Activated naive CD8-positive, alpha-beta T cell treated with anti-CD3 and anti-CD28 coated beads, Interleukin-2, amount 50 U/mL, for 24 hours (primary cell): Measurements from ENCODE around the gene NIPAL3.
"Not testable (repeated sequence)": the region's sequence is repeated elsewhere in the genome, so short reads cannot be mapped to it uniquely, and the experiment has no call there.

ENCODE experiments used
- ATAC-seq: fragments of 150-1000 bp; cut with Tn5 transposase; one replicate; pipeline ENCODE4 v1.10.0; 2021
- DNase-seq: peaks from one replicate; pipeline ENCODE4 v3.0.0; 2021
- H3K27ac Mint-ChIP-seq: one replicate; pipeline ENCODE4 v1.8.0; 2021; ENCODE audit warnings: mild to moderate bottlenecking, mixed read lengths
- H3K27me3 Mint-ChIP-seq: one replicate; pipeline ENCODE4 v1.8.0; 2021; ENCODE audit warnings: mixed read lengths
- H3K36me3 Mint-ChIP-seq: one replicate; pipeline ENCODE4 v1.8.0; 2021; ENCODE audit warnings: low read depth, mixed read lengths
- H3K4me1 Mint-ChIP-seq: one replicate; pipeline ENCODE4 v1.8.0; 2021; ENCODE audit warnings: mixed read lengths
- H3K4me3 Mint-ChIP-seq: one replicate; pipeline ENCODE4 v1.8.0; 2021; ENCODE audit warnings: mild to moderate bottlenecking, moderate library complexity, mixed read lengths
- H3K9me3 Mint-ChIP-seq: one replicate; pipeline ENCODE4 v1.8.0; 2021; ENCODE audit warnings: mixed read lengths

Gene NIPAL3

DNA sequence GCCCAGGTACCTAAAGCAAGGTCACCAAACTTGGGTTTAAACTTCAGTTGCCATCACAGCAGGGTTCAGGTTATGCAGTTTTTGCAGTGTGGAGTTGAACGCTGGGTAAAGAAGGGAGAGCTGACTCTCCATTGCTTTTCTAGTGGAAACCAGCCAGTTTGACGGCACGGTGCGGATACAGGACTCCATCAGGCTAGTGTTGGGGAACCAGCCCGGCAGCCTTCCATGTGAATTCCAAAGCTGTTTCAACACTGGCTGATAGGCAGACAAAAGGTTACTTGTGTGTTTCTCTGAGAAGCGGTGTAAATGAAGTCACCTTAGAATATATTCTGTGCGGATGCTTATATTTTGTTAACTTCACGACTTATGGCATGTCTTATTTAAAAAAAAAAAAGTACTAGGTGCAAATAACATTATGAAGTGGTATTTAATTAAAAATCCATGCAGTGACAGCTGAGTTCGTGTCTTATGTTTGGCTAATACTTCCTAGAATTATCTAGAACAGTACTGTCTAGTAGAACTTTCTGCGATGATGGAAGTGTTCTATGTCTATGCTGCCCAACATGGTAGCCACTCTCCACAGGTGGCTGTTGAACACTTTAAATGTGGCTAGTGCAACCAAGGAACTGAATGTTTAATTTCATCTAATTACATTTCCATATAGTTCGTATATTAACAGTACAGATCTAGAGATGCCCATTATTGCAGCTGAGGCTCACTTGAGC is 57.1 kb downstream of the NIPAL3 start:
- Mint-ChIP-seq H3K9me3 (no peaks in the 10 kb centered on the region), H3K27ac (no peak overlapping the region), H3K4me3 (no peak overlapping the region), H3K27me3 (no peaks in the 10 kb centered on the region), H3K36me3 (peaks cover 13% of the 10 kb centered on the region), H3K4me1 (peaks cover 16% of the 10 kb centered on the region)
- DNase-seq = no peak
- no peak for ATAC-seq

DNA sequence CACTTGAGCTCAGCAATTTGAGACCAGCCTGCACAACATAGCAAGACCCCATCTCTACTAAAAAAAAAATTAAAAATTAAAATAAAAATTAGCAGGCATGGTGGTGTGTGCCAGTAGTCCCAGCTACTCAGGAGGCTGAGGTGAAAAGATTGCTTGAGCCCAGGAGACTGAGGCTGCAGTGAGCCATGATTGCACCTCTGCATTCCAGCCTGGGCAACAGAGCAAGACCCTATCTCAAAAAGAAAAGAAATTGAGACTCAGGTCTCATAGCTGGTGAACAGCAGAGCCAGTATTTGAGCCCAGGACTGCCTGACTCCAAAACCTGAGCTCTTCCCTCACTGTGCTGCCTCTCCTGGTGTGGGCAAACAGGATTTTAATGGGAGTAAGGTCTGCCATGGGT is 58.6 kb downstream of the NIPAL3 start:
- Mint-ChIP-seq H3K4me1 (peaks cover 16% of the 10 kb centered on the region), H3K27ac (no peak overlapping the region), H3K9me3 (no peaks in the 10 kb centered on the region)

DNA sequence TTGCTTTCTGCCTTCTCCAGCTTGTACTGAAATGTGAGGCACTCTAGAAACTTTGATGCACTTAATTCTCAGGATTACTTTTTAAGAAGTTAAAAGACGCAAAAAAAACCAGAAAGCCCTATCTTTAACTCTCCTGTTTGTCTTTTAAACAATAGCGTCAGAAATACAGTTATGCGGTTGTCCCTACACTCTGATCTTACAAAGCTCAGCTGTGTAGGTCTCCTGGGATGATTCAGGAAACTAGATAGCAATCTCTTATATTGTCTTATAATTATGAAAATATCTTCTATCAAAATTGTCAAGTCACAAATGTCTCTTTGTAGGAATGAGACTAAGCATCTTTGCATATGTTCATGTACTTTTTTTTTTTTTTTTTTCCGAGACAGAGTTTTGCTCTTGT is 60.1 kb downstream of the NIPAL3 start:
- H3K27me3 Mint-ChIP-seq = no peaks in the 10 kb centered on the region
- no peak for ATAC-seq

More for the DNA sequence above, 58.6 kb downstream of the NIPAL3 start:
- DNase-seq (no peak), ATAC-seq (no peak)
- Mint-ChIP-seq H3K27me3 (no peaks in the 10 kb centered on the region), H3K4me3 (no peak overlapping the region), H3K36me3 (peaks cover 10% of the 10 kb centered on the region)

DNA sequence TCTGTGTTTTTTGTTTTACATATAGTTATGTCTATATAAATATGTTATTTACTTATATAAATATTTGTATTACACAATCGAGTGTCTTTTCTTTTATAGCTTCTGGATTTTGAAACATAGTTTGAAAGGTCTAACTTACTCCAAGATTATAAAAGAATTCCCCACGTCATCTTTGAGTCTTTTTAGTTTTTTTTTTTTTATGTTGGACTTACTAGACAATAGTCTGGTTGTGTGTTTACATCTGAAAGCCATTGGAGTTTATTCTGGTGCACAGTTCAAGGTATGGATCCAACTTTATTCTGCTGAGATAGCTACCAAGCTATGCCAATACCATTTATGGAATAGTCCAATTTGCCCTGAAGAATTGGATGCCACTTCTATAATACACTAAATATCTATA is 61.0 kb downstream of the NIPAL3 start:
- DNase-seq (no peak), ATAC-seq (no peak)
- Mint-ChIP-seq H3K4me3 (no peak overlapping the region), H3K4me1 (peaks cover 26% of the 10 kb centered on the region), H3K36me3 (peaks cover 3% of the 10 kb centered on the region), H3K9me3 (no peaks in the 10 kb centered on the region), H3K27ac (no peak overlapping the region), H3K27me3 (no peaks in the 10 kb centered on the region)

More for the DNA sequence above, 60.1 kb downstream of the NIPAL3 start:
- no peaks in the 10 kb centered on the region for H3K9me3 Mint-ChIP-seq
- no peak for DNase-seq
- H3K4me1 Mint-ChIP-seq = peaks cover 18% of the 10 kb centered on the region
- H3K36me3 Mint-ChIP-seq = peaks cover 3% of the 10 kb centered on the region
- no peak overlapping the region for H3K27ac Mint-ChIP-seq
- no peak overlapping the region for H3K4me3 Mint-ChIP-seq

DNA sequence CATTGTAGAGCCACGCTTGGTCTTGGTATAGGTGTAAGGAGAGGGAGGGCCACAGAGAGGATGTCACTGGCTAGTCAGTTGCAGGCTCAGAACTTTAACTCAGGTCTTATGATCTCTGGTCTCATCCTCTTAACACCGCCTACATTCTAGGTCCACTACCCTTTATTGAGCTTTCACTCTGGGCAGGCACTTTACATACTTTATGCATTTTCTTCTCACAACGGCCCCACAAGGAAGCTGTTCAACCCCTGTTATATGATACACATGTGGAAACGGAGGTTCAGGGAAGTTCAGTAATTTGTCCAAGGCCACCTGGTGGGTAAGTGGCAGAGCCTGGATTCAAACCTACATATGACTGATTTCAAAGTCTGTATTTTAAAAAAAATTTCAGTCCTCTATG is 61.7 kb downstream of the NIPAL3 start:
- Mint-ChIP-seq H3K36me3 (peaks cover 3% of the 10 kb centered on the region), H3K9me3 (no peaks in the 10 kb centered on the region), H3K27ac (peak overlapping the region; percentile 23), H3K4me1 (peaks cover 34% of the 10 kb centered on the region), H3K4me3 (no peak overlapping the region), H3K27me3 (no peaks in the 10 kb centered on the region)
- DNase-seq = no peak
- ATAC-seq = no peak

DNA sequence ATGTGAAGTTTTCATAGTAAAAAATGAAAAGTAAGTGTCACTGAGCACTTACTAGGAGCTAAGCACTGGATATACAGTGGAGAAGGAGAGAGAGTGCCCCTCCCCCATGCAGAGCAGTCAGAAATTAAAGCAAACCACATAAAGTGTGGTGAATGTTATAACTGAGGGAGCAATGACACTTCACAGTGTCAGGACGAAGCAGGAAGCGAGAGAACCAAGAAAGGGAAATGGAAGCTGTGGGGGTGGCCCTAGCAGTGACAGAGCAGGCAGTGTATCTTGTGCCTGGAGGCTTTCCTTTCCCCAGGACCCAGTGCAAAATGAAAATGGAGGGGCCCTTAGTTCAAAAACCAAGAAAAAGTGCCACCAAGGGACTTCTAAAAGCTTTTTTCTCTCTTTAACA is 65.5 kb downstream of the NIPAL3 start:
- H3K4me1 Mint-ChIP-seq = peaks cover 58% of the 10 kb centered on the region
- H3K9me3 Mint-ChIP-seq = no peaks in the 10 kb centered on the region
- H3K27ac Mint-ChIP-seq = peak overlapping the region; percentile 90
- H3K36me3 Mint-ChIP-seq = peaks cover 3% of the 10 kb centered on the region
- H3K27me3 Mint-ChIP-seq = no peaks in the 10 kb centered on the region
- DNase-seq (peak; percentile 63), ATAC-seq (peak; percentile 85)
- H3K4me3 Mint-ChIP-seq = peak overlapping the region; percentile 62

DNA sequence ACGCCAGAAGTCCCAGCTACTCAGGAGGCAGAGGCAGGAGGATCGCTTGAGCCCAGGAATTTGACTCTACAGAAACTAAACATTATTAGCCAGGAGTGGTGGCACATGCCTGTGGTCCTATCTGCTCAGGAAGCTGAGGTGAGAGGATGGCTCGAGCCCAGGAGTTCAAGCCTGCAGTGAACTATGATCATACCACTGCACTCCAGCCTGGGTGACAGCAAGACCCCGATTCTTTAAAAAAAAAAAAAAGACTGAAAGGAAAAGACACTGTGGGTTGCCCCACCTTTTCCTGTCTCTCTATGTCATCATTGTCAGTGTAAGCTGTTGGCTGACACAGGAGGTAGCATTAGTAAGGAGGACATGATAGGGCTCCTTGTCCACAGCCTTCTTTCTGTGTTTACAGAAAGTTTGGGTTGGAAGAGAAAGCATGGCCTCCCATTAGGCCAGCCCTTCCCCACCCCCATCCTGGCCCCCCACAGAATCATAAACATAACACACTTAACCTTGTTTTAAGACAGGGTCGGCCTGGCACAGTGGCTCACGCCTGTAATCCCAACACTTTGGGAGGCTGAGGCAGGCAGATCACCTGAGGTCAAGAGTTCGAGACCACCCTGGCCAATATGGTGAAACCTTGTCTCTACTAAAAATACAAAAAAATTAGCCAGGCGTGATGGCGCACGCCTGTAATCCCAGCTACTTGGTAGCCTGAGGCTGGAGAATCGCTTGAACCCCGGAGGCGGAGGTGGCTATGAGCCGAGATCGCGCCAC is 66.4 kb downstream of the NIPAL3 start:
- H3K27ac Mint-ChIP-seq = peak overlapping the region; percentile 90
- H3K4me1 Mint-ChIP-seq = peaks cover 63% of the 10 kb centered on the region
- peaks cover 3% of the 10 kb centered on the region for H3K36me3 Mint-ChIP-seq
- ATAC-seq (peak; percentile 44), DNase-seq (peak; percentile 20)
- no peaks in the 10 kb centered on the region for H3K9me3 Mint-ChIP-seq
- H3K27me3 Mint-ChIP-seq = no peaks in the 10 kb centered on the region
- H3K4me3 Mint-ChIP-seq = peak overlapping the region; percentile 62

DNA sequence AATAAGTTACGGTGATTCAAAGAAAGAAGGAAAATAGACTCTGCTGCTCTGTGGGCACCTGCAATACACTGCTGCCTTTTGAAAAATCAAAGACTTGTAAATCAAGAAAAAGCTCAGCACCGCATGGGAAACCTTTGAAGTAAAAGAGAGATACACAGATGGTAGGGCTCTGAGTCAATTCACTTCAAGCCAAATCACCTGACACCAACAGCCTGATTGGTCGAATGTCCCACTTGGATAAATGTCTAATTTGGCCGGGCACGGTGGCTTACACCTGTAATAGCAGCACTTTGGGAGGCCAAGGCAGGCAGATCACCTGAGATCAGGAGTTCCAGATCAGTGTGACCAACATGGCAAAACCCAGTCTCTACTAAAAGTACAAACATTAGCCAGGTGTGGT is 67.8 kb downstream of the NIPAL3 start:
- Mint-ChIP-seq H3K27me3 (no peaks in the 10 kb centered on the region), H3K4me3 (peak overlapping the region; percentile 38), H3K27ac (peak overlapping the region; percentile 90), H3K9me3 (no peaks in the 10 kb centered on the region), H3K4me1 (peaks cover 71% of the 10 kb centered on the region), H3K36me3 (peaks cover 3% of the 10 kb centered on the region)
- ATAC-seq (peak; percentile 9), DNase-seq (peak; percentile 34)

DNA sequence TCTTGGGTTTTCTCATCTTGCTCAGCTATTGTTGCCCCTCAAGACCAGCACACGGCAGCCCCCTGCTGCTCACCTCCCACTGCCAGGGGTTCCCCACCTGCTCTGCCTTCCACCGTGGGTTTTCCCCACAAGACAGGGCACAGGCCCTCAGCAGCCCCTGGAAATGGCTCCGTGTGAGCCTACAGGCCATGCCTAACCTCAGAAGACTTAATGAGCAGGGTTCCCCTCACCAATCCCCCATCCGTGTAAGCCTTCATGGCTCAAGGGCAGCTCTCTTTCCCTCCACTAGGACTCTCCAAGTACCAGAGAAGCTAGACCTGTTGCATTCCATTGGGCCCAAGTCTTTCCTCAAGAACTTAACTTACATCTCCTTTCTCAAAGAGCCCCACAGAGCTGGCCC is 68.6 kb downstream of the NIPAL3 start:
- no peaks in the 10 kb centered on the region for H3K9me3 Mint-ChIP-seq
- peaks cover 79% of the 10 kb centered on the region for H3K4me1 Mint-ChIP-seq
- peaks cover 3% of the 10 kb centered on the region for H3K36me3 Mint-ChIP-seq
- no peaks in the 10 kb centered on the region for H3K27me3 Mint-ChIP-seq
- DNase-seq = peak; percentile 46
- peak; percentile 16 for ATAC-seq
- H3K27ac Mint-ChIP-seq = peak overlapping the region; percentile 90
- H3K4me3 Mint-ChIP-seq = peak overlapping the region; percentile 35

DNA sequence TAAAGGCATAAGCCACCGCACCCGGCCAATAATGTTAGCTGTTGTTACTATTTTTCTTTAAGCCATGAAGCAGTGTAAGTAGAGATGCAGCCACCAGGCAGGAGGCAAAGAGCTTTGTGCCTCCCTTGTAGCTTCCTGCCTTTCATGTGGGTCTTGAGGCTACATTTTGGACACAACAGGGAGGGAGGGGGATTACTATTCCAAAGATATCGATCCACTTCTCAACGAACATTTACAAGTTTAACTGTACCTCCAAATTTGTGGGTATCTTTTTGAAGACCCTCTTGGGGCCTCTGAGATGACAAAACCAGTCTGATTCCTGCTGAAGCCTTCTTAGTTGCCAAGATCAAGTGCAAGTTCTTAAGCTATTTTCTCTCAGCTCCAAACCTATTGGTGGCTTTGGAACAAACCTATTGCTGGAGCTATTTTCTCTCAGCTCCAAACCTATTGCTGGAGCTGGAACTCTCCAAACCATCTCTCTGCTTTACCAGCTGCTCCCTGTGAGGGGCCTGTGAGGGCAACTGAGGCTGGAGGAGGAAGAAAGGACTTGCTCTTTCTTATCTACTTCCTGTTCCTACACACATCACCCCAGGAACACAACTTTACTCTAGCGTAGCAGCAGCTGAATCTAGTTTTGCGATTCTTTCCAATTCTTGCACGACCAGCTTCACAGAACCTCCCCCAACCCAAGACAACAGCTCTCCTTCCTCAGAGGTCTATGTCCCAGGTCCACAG is 70.9 kb downstream of the NIPAL3 start:
- peak overlapping the region; percentile 86 for H3K27ac Mint-ChIP-seq
- ATAC-seq = no peak
- peak overlapping the region; percentile 72 for H3K4me3 Mint-ChIP-seq
- peak; percentile 27 for DNase-seq
- peaks cover 3% of the 10 kb centered on the region for H3K36me3 Mint-ChIP-seq
- peaks cover 4% of the 10 kb centered on the region for H3K9me3 Mint-ChIP-seq
- H3K27me3 Mint-ChIP-seq = no peaks in the 10 kb centered on the region
- peaks cover 76% of the 10 kb centered on the region for H3K4me1 Mint-ChIP-seq

DNA sequence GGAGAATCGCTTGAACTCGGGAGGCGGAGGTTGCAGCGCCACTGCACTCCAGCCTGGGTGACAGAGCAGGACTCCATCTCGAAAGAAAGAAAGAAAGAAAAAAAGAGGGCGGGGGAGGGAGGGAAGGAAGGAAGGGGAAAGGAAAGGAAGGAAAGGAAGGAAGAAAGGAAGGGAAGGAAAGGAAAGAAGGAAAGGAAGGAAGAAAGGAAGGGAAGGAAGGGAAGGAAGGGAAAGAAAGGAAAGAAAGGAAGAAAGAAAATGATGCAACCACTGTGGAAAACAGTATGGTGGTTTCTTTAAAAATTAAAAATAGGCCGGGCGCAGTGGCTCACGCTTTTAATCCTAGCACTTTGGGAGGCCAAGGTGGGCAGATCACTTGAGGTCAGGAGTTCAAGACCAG is 71.9 kb downstream of the NIPAL3 start:
- DNase-seq = no peak
- peaks cover 4% of the 10 kb centered on the region for H3K36me3 Mint-ChIP-seq
- H3K4me3 Mint-ChIP-seq = peak overlapping the region; percentile 72
- ATAC-seq = no peak
- H3K27me3 Mint-ChIP-seq = no peaks in the 10 kb centered on the region
- H3K9me3 Mint-ChIP-seq = peaks cover 4% of the 10 kb centered on the region
- peak overlapping the region; percentile 86 for H3K27ac Mint-ChIP-seq
- H3K4me1 Mint-ChIP-seq = peaks cover 72% of the 10 kb centered on the region

DNA sequence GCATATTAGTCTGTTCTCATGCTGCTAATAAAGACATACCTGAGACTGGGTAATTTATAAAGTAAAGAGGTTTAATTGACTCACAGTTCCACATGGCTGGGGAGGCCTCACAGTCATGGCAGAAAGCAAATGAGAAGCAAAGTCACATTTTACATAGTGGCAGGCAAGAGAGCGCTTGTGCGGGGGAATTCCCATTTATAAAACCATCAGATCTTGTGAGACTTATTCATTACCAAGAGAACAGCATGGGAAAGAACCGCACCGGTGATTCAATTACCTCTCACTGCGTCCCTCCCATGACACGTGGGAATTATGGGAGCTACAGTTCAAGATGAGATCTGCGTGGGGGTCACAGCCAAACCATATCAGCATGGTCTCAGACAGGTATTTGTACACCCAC is 72.6 kb downstream of the NIPAL3 start:
- H3K27me3 Mint-ChIP-seq, H3K36me3 Mint-ChIP-seq, H3K9me3 Mint-ChIP-seq: not testable (repeated sequence)
- peak; percentile 75 for ATAC-seq
- peak; percentile 64 for DNase-seq
- Mint-ChIP-seq H3K27ac (peak overlapping the region; percentile 86), H3K4me3 (peak overlapping the region; percentile 72), H3K4me1 (peaks cover 70% of the 10 kb centered on the region)

DNA sequence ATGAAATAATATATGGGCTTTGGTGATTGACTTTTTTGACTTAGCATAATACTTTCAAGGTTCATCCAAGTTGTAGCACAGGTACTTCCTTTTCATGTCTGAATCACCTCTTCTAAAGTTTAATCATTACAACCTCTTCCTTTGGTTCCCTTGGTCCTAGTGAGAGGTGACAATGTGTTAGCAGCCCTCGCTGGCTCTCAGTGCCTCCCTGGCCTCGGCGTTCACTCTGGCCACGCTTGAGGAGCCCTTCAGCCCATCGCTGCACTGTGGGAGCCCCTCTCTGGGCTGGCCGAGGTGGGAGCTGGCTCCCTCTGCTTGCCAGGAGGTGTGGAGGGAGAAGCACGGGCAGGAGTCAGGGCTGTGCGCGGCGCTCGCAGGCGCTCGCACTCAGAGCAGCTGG is 74.1 kb downstream of the NIPAL3 start:
- Mint-ChIP-seq H3K4me1 (peaks cover 55% of the 10 kb centered on the region), H3K27me3 (no peaks in the 10 kb centered on the region), H3K27ac (no peak overlapping the region), H3K9me3 (peaks cover 4% of the 10 kb centered on the region), H3K4me3 (no peak overlapping the region), H3K36me3 (peaks cover 4% of the 10 kb centered on the region)
- DNase-seq (no peak), ATAC-seq (no peak)

DNA sequence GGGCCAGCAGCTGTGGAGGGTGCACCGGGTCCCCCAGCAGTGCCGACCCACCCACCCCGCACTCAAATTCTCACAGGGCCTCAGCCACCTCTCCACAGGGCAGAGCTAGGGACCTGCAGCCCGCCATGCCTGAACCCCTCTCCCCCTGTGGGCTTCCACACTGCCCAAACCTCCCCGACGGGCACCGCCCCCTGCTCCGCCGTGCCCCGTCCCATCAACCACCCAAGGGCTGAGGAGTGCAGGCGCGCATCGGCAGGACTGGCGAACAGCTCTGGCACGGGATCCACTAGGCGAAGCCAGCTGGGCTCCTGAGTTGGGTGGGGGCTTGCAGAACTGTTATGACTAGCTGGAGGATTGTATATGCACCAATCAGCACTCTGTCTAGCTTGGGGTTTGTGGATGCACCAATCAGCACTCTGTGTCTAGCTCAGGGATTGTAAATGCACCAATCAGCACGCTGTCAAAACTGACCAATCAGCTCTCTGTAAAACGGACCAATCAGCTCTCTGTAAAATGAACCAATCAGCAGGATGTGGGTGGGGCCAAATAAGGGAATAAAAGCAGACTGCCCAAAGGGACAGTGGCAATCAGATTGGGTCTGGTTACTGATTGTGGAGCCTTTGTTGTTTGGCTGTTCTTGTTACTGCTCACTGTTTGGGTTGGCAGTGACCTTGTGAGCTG is 74.6 kb downstream of the NIPAL3 start:
- H3K9me3 Mint-ChIP-seq = peaks cover 4% of the 10 kb centered on the region
- H3K36me3 Mint-ChIP-seq = peaks cover 2% of the 10 kb centered on the region
- DNase-seq (no peak), ATAC-seq (no peak)
- no peak overlapping the region for H3K27ac Mint-ChIP-seq
- H3K4me3 Mint-ChIP-seq = no peak overlapping the region
- peaks cover 51% of the 10 kb centered on the region for H3K4me1 Mint-ChIP-seq
- H3K27me3 Mint-ChIP-seq = no peaks in the 10 kb centered on the region
